Fibroblast of upper back skin (primary cell): ENCODE data around the gene EXOC1L.

Experiments used
- DNase-seq: peaks from one replicate; pipeline ENCODE4 v3.0.0-alpha.2; 2013

The EXOC1L gene

GRCh38 chr4:55884851-55885219 is 65.2 kb downstream of the EXOC1L start:
- DNase-seq = no peak
